KG1 (cell line): ENCODE data around the gene TAB2.
"Not testable (repeated sequence)": the region's sequence is repeated elsewhere in the genome, so short reads cannot be mapped to it uniquely, and the experiment has no call there.

Source experiments
- DNase-seq: peaks from one replicate; lab custom pipeline; 2025; lab: John Stamatoyannopoulos, UW

The TAB2 gene

GRCh38 chr6:149444360-149445094, 127.0 kb downstream of the TAB2 start:
- not testable (repeated sequence) for DNase-seq

DNA sequence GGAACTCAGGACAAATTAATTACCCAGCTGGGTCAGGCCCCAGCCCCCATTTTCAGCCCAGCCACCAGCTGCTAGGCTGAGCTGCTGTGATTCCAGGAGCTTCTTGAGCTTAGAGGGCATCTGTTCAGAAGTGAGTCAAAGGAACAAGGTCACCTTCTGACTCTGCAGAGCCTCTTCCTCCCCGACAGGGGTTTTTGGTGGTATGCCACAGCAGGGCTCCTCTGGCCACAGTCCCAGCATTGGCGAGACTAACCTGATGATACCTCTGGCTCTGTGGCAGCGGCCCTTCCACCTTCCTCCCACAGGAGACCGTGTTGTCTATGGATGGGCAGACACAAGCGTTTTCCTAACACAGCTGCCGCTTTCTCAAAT, 127.6 kb downstream of the TAB2 start:
- no peak for DNase-seq

GRCh38 chr6:149445573-149445972, 128.1 kb downstream of the TAB2 start:
- DNase-seq, result no peak

DNA sequence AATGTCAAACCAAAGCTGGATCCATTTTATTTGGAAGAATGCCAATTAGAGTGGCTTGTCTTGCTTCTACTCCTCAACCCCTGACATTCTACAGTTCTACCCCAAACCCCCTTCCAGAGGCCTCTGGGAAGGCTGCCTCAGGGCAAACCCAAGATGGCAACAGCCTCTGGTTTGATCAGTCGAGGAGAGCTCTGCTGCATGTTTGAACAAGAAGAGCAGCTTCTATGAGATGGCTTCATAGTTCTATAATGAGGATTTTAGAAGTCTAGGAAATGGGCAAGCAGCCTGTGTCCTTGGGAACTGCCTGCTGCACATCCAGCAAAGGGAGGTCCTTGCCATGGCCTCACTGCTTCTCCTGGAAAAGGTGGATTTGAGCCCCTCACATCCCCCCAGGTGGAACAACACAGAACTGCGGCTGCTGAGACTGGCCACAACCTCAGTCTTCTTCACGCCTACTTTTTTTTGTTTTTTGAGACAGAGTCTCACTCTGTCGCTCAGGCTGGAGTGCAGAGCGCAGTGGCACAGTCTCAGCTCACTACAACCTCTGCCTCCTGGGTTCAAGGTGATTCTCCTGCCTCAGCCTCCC, 129.4 kb downstream of the TAB2 start:
- DNase-seq, result no peak

- DNase-seq, result no peak
Observed at GRCh38 chr6:149448821-149449453, 131.4 kb downstream of the TAB2 start.

- no peak for DNase-seq
Observed at GRCh38 chr6:149449831-149450678, 132.5 kb downstream of the TAB2 start.

- DNase-seq, result no peak
Observed at GRCh38 chr6:149450679-149451375, 133.3 kb downstream of the TAB2 start.

GRCh38 chr6:149451376-149452036, 134.0 kb downstream of the TAB2 start:
- DNase-seq, result no peak

GRCh38 chr6:149452037-149452939, 134.8 kb downstream of the TAB2 start:
- DNase-seq, result no peak

- no peak for DNase-seq
Observed at GRCh38 chr6:149453597-149454345, 136.3 kb downstream of the TAB2 start.

DNA sequence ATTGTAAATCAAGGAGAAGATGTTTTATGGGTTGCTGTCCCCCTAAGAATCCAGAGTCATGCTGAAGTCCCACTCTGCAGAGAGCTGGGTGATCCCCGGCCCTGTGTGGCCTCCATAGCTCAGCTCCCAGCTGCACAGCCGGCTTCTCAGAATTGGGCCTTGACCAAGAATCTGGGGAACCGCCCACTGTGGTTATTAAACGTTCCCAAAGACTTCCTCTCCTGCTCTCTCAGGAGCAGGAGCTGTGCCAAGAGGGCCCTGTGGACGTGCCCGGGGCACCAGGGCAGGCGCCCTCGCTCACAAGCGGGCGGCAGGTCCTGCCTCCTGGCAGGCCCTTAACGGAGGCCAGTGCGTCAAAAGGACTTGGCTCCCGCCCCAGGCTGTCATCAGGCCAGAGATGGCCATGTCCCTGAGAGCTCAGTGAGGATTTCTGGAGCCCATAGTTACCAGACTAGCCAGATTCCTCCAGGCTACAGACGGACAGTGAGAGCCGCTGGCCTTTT, 136.9 kb downstream of the TAB2 start:
- no peak for DNase-seq

DNA sequence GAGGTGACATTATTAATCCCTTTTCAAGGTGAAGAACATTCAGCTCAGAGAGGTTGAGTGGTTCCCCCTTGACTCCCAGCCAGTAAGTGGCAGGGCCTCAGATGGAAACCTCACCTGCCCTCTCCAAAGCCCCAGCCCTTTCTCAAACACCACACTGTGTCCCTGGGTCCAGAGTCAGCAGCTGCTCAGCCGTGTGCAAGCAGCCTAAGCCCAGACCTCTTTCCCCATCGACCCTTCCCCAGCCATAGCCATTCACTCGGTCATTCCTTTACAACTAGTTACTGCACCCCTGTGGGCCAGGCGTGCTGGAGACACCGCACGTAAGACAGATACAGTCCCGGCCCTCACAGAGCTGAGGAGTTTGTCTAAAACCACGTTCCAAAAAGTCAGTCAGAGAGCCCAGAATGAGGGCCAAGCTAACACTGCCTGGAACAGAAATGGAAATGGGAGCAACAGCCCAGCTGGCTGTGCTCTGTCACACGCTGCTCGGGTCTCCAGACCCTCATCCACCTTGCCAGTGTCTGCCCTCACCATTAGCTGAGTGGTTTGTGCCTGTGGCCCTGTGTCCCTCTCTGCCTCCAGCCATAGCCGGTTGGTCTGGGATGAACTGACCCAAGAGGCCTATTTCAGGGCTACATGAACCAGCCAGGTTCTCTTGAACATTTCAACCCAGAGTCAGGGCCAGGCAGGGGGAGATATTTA, 137.7 kb downstream of the TAB2 start:
- no peak for DNase-seq

DNA sequence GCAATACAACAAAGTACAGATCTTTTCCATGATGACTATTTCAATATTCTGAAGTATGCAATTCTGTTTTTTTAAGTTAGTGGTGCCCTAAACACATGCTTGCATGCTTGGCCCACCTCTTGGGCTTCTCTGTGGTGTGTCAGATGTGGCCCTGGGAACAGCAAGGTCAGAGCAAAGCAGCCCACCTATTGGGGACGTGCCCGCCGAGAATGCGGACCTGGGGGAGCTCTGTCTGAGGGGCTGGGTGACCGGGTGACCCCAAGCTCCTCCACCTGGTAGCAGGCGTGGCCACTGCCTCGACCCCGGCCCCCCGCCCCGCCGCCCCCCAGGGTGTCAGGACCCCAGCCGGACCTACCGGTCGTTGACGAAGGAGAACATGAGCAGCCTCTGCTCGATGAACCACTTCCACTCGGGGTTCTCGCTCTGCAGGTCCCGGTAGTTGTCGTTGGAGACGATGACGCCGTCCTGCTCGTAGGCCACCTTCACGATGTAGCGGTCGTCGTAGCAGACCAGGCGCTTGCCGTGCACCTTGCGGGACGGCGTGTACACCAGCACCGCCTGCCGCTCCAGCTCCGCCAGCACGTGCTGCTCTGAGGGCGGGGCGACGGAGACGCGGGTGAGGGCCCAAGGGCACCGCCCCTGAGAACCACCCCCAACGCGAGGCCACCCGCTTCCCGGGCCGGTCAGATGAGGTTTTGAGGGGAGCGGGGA, 139.0 kb downstream of the TAB2 start:
- no peak for DNase-seq

- no peak for DNase-seq
Observed at GRCh38 chr6:149457316-149457884, 139.9 kb downstream of the TAB2 start.

DNA sequence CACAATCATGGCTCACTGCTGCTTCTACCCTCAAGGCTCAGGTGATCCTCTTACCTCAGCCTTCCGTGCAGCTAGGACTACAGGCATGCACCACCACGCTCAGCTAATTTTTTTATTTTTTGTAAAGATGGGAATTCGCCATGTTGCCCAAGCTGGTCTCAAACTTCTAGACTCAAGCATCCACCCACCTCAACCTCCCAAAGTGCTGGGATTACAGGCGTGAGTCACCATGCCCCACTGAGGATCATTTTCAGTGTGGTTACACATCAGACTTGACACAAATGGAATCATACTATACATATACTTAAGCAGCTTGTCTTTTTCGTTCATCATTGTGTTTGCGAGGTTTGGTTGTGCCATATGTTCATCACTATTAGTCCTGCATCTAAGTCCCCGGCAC, 140.7 kb downstream of the TAB2 start:
- DNase-seq, result no peak

DNA sequence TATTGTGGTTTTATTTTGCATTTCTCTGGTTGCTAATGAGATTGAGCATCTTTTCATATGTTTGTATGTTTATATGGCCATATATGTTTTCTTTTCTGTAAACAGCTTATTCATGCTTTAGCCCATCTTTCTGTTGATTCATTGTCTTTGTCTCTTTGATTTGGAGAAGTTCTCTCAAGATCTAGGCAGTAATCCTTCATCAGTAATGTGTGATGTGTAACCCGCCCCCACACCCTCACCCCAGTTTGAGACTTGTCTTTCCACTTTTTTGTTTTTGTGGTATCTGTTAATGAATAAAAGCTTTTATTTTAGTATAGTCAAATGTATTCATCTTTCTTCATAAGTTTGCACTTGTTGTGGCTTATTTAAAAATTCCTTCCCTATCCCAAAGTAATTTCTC, 141.3 kb downstream of the TAB2 start:
- DNase-seq, result no peak

DNA sequence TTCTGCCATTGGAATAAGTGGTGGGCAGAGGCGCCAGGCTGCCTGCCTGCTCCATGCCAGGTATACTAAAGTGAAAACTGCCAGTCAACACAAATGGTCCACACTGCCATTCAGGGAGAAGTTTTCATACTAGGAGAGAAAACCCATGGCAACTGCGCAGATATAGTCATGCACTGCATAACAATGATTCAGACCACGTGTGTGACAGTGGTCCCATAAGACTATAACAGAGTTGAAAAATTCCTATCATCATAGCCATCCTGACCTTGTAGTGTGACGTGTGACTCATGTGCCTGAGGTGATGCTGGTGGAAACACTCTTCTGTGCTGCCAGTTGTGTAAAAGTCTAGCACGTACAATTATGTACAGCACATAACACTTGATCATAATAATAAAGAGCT, 142.2 kb downstream of the TAB2 start:
- DNase-seq, result no peak

DNA sequence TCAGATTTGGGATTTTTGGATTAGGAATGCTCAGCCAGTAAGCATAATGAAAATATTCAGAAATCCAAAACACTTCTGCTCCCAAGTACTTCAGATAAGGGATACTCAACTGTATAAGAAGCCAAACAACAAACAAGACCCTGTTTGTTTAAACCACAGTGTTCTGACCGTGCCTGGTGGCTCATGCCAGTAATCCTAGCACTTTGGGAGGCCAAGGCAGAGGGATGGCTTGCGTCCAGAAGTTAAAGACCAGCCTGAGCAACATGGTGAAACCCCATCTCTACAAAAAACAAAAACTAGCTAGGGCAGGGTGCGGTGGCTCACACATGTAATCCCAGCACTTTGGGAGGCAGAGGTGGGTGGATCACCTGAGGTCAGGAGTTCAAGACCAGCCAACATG, 142.7 kb downstream of the TAB2 start:
- DNase-seq, result not testable (repeated sequence)
